ENCODE data around the gene DDX20. TPM values are rescaled to one million over a fixed set of nuclear protein-coding genes. Genes with fewer than 3 reads are reported as not detected.

DDX20 gene
- total RNA-seq, 4 donors from 2014 or later = 22.2 to 32.9 (median 29.2) TPM

GRCh38 chr1:111775966-111776365 is 20.3 kb downstream of the DDX20 start:
- Histone ChIP-seq H3K4me1 (no peaks in the 10 kb centered on the region), H3K27ac (no peak overlapping the region), H3K4me3 (no peak overlapping the region), H3K36me3 (no peaks in the 10 kb centered on the region), H3K27me3 (no peaks in the 10 kb centered on the region), H3K9me3 (no peaks in the 10 kb centered on the region)
- in situ Hi-C loops (cut with MboI; ENCODE audit: low sequenced_read_pairs in 4 of 4) = loop anchor here in 2 of 4 donors (10.0 to 25.0 kb wide), 3 partner anchors 211 to 561 kb away; partner anchors contain the start of genes KCND3 (in 2 of the 2) and CHI3L2 (in 1 of the 2)
- TF ChIP-seq, protein P1, sequence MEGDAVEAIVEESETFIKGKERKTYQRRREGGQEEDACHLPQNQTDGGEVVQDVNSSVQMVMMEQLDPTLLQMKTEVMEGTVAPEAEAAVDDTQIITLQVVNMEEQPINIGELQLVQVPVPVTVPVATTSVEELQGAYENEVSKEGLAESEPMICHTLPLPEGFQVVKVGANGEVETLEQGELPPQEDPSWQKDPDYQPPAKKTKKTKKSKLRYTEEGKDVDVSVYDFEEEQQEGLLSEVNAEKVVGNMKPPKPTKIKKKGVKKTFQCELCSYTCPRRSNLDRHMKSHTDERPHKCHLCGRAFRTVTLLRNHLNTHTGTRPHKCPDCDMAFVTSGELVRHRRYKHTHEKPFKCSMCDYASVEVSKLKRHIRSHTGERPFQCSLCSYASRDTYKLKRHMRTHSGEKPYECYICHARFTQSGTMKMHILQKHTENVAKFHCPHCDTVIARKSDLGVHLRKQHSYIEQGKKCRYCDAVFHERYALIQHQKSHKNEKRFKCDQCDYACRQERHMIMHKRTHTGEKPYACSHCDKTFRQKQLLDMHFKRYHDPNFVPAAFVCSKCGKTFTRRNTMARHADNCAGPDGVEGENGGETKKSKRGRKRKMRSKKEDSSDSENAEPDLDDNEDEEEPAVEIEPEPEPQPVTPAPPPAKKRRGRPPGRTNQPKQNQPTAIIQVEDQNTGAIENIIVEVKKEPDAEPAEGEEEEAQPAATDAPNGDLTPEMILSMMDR (IDR thresholded peaks at IDR 0.05 in 4 of 5, conservative IDR thresholded peaks at IDR 0.05 in 1 of 5) = no peak
- no peak for TF ChIP-seq POLR2A (IDR thresholded peaks at IDR 0.05)
- DNase-seq (no peak), ATAC-seq (no peak)
- intact Hi-C loops (cut with DNase I; ENCODE audit: low total_unique reads) = no loop called here

DNA sequence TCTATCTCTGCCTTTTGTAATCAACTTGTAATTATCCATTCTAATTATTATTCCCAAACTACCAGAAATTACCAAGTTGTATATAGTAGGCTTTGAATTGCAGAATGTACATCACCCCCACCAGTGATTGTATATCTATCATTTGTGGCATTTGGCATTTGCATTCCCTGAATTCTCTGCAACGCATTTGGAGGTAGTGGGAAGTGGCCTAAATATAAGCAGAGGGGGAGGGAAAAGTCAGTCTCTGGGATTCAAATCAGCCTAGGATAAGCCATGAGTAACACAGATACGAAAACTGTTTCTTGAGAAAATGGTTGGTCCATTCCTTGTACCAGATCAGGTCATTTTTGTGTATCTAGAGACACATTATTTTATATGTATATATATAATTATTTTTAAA is 20.7 kb downstream of the DDX20 start:
- Histone ChIP-seq H3K36me3 (no peaks in the 10 kb centered on the region), H3K4me3 (no peak overlapping the region), H3K4me1 (no peaks in the 10 kb centered on the region), H3K27me3 (no peaks in the 10 kb centered on the region), H3K9me3 (no peaks in the 10 kb centered on the region), H3K27ac (no peak overlapping the region)
- TF ChIP-seq POLR2A (IDR thresholded peaks at IDR 0.05) = no peak
- TF ChIP-seq, protein P1 (IDR thresholded peaks at IDR 0.05 in 4 of 5, conservative IDR thresholded peaks at IDR 0.05 in 1 of 5) = no peak
- in situ Hi-C loops (cut with MboI; ENCODE audit: low sequenced_read_pairs in 4 of 4) = loop anchor here in 2 of 4 donors (10.0 to 25.0 kb wide), 3 partner anchors 211 to 561 kb away; partner anchors contain the start of genes KCND3 (in 2 of the 2) and CHI3L2 (in 1 of the 2)
- DNase-seq = no peak
- no peak for ATAC-seq
- intact Hi-C loops (cut with DNase I; ENCODE audit: low total_unique reads) = no loop called here

GRCh38 chr1:111776861-111777260 is 21.2 kb downstream of the DDX20 start:
- in situ Hi-C loops (cut with MboI; ENCODE audit: low sequenced_read_pairs in 4 of 4) = loop anchor here in 2 of 4 donors (10.0 to 25.0 kb wide), 3 partner anchors 210 to 560 kb away; partner anchors contain the start of genes KCND3 (in 2 of the 2) and CHI3L2 (in 1 of the 2)
- Histone ChIP-seq H3K4me1 (no peaks in the 10 kb centered on the region), H3K4me3 (no peak overlapping the region), H3K27me3 (no peaks in the 10 kb centered on the region), H3K27ac (no peak overlapping the region), H3K36me3 (no peaks in the 10 kb centered on the region), H3K9me3 (no peaks in the 10 kb centered on the region)
- no peak for ATAC-seq
- no peak for DNase-seq
- TF ChIP-seq POLR2A (IDR thresholded peaks at IDR 0.05) = no peak
- TF ChIP-seq, protein P1 (IDR thresholded peaks at IDR 0.05 in 4 of 5, conservative IDR thresholded peaks at IDR 0.05 in 1 of 5) = no peak
- intact Hi-C loops (cut with DNase I; ENCODE audit: low total_unique reads) = no loop called here

DNA sequence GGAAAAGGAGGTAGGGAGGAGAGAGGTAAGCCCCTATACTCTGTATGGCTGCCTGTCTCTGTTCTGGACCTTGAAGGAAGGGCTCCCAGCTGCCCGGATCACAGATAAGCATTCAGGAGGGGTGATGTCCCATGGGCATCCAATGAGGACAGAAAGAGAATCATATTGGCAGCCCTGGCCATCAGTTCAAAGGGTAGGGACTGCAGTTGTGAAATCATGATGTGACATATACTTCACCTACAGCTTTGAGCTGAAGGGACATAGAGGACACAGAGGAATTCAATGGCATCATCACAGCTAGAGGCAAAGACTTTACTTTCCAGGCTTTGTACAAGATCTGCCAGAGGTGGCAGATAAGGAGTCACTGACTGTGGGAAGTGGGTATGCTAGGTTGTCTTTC is 21.6 kb downstream of the DDX20 start:
- no peak for TF ChIP-seq POLR2A (IDR thresholded peaks at IDR 0.05)
- TF ChIP-seq, protein P1 (IDR thresholded peaks at IDR 0.05 in 4 of 5, conservative IDR thresholded peaks at IDR 0.05 in 1 of 5) = no peak
- ATAC-seq = no peak
- in situ Hi-C loops (cut with MboI; ENCODE audit: low sequenced_read_pairs in 4 of 4) = loop anchor here in 2 of 4 donors (10.0 to 25.0 kb wide), 3 partner anchors 210 to 560 kb away; partner anchors contain the start of genes KCND3 (in 2 of the 2) and CHI3L2 (in 1 of the 2)

More for the DNA sequence above, 21.6 kb downstream of the DDX20 start:
- no peak overlapping the region for H3K4me3 ChIP-seq
- no peaks in the 10 kb centered on the region for H3K4me1 ChIP-seq
- DNase-seq = no peak
- H3K36me3 ChIP-seq = no peaks in the 10 kb centered on the region
- no peak overlapping the region for H3K27ac ChIP-seq
- no peaks in the 10 kb centered on the region for H3K27me3 ChIP-seq
- intact Hi-C loops (cut with DNase I; ENCODE audit: low total_unique reads) = no loop called here
- no peaks in the 10 kb centered on the region for H3K9me3 ChIP-seq
